A549 (cell line): Measurements from ENCODE around the gene RABGAP1L. TPM values are rescaled to one million over a fixed set of nuclear protein-coding genes. Genes with fewer than 3 reads are reported as not detected.
"Not testable (repeated sequence)": the region's sequence is repeated elsewhere in the genome, so short reads cannot be mapped to it uniquely, and the experiment has no call there.

Experiments used
- ATAC-seq, 2 experiments: fragments of 200-7000 bp in 1 of 2; fragments of >200 bp in 1 of 2; cut with Nextera tagmentation in 1 of 2; cut with Tn5 transposase in 1 of 2; 3 replicates each; pipeline versions ENCODE4 v1.8.0 to v1.9.1; 2018 to 2020; ENCODE audit warnings: mild to moderate bottlenecking in 1 of 2, moderate library complexity in 1 of 2
- CTCF ChIA-PET: fragments of 300-600 bp; sonication (Branson Sonifier 250); formaldehyde crosslinking; extraction: SDS; loops from one replicate; lab custom pipeline; 2021; ENCODE audit warnings: antibody characterized with exemption, inconsistent platforms; lab: Yijun Ruan, JAX
- POLR2A ChIA-PET: fragments of 350-600 bp; formaldehyde crosslinking; extraction: SDS; loops from one replicate; lab custom pipeline; 2021; ENCODE audit warnings: antibody characterized with exemption, inconsistent platforms; lab: Yijun Ruan, JAX
- DNase-seq, 2 experiments: peaks; one replicate each; pipeline versions ENCODE4 v3.0.0 to v3.0.0-alpha.2; 2011 to 2016; ENCODE audit warnings: low read depth in 1 of 2, low spot score in 1 of 2
- FAIRE-seq: peaks from 2 replicates; lab custom pipeline; 2011; peaks lifted over from hg19 to GRCh38; lab: Jason Lieb, UNC
- H3K27ac ChIP-seq, 2 experiments: fragments of >200 bp; sonication (Bioruptor Twin); formaldehyde crosslinking; 3 replicates each; pipeline ENCODE4 v1.5.1; 2016 to 2017
- H3K4me1 ChIP-seq: fragments of >200 bp; sonication (Bioruptor Twin); formaldehyde crosslinking; 3 replicates; pipeline ENCODE4 v1.6.1; 2016
- H3K4me2 ChIP-seq: fragments of >200 bp; sonication (Bioruptor Twin); formaldehyde crosslinking; 3 replicates; pipeline ENCODE4 v1.6.1; 2016
- H3K4me3 ChIP-seq: fragments of >200 bp; sonication (Bioruptor Twin); formaldehyde crosslinking; 3 replicates; pipeline ENCODE4 v1.5.1; 2016
- H3K9me3 ChIP-seq: fragments of >200 bp; sonication (Bioruptor Twin); formaldehyde crosslinking; 3 replicates; pipeline ENCODE4 v1.6.1; 2016
- CEBPB ChIP-seq, 2 experiments: fragments of >200 bp in 1 of 2; sonication (Bioruptor Twin) in 1 of 2; formaldehyde crosslinking in 1 of 2; IDR thresholded peaks; 2 replicates each; pipeline ENCODE4 v1.6.1; 2012 to 2016
- HDAC2 ChIP-seq: fragments of 200-600 bp; sonication (generic); IDR thresholded peaks from 2 replicates; pipeline ENCODE4 v1.6.1; 2016
- MYC ChIP-seq: IDR thresholded peaks from 2 replicates; pipeline ENCODE4 v1.6.1; 2012; ENCODE audit warnings: mild to moderate bottlenecking, inconsistent platforms, low read length, improper control_type of control experiment, borderline replicate concordance
- NR3C1 ChIP-seq: fragments of >200 bp; sonication (Bioruptor Twin); formaldehyde crosslinking; IDR thresholded peaks from 3 replicates; pipeline ENCODE4 v1.6.1; 2017
- PHF8 ChIP-seq: fragments of 200-600 bp; sonication (generic); IDR thresholded peaks from 2 replicates; pipeline ENCODE4 v1.6.1; 2016; ENCODE audit warnings: low read depth, mild to moderate bottlenecking, antibody characterized with exemption, moderate library complexity, borderline replicate concordance
- RAD21 ChIP-seq, 2 experiments: fragments of >200 bp in 1 of 2; sonication (Bioruptor Twin) in 1 of 2; formaldehyde crosslinking in 1 of 2; IDR thresholded peaks in 1 of 2; conservative IDR thresholded peaks in 1 of 2; 2 replicates in 1 of 2; 3 replicates in 1 of 2; pipeline ENCODE4 v1.6.1; 2012 to 2018; ENCODE audit warnings: inconsistent platforms in 1 of 2
- SMC3 ChIP-seq: fragments of >200 bp; sonication (Bioruptor Twin); formaldehyde crosslinking; IDR thresholded peaks from 3 replicates; pipeline ENCODE4 v1.6.1; 2018; ENCODE audit warnings: inconsistent platforms
- TFCP2L1 ChIP-seq: fragments of 250-450 bp; sonication (Bioruptor Pico); IDR thresholded peaks from 2 replicates; pipeline ENCODE4 v1.5.0; 2021; ENCODE audit warnings: mild to moderate bottlenecking
- ZFP36 ChIP-seq: fragments of 450-650 bp; IDR thresholded peaks from 2 replicates; pipeline ENCODE4 v1.6.1; 2014; ENCODE audit warnings: borderline replicate concordance; ENCODE audit not compliant: partially characterized antibody
- WGBS: methylation state at CpG from one replicate; pipeline ENCODE4 v1.1.6; 2017; ENCODE audit errors: missing lambda C conversion rate; 5-methylcytosine and 5-hydroxymethylcytosine counted together
- polyA plus RNA-seq, 4 experiments: library from polyadenylated mRNA; depleted of rRNA in 3 of 4; stranded (reverse); fragments of >200 nt; fragmentation: RNase III in 1 of 4; extraction: RNeasy Plus Mini Kit Qiagen cat#74134 plus additional on column Dnase treatment in 1 of 4; gene quantifications; 2 replicates in 3 of 4; 3 replicates in 1 of 4; pipeline ENCODE4 v1.2.3, GENCODE V29; 2011 to 2017
- TF ChIP-seq, protein P1 (sequence below): fragments of 200-600 bp; sonication (generic); IDR thresholded peaks from 2 replicates; pipeline ENCODE4 v1.6.1; 2016; ENCODE audit warnings: antibody characterized with exemption, mild to moderate bottlenecking, moderate library complexity
- TF ChIP-seq, protein P2 (sequence below): IDR thresholded peaks from 2 replicates; pipeline ENCODE4 v1.6.1; 2012
- TF ChIP-seq, protein P3 (sequence below): fragments of >200 bp; sonication (Bioruptor Twin); formaldehyde crosslinking; IDR thresholded peaks from 3 replicates; pipeline ENCODE4 v1.5.1; 2016
- TF ChIP-seq, protein P4 (sequence below): fragments of 250-450 bp; sonication (Bioruptor Pico); IDR thresholded peaks from 2 replicates; pipeline ENCODE4 v1.5.0; 2021; ENCODE audit warnings: mild to moderate bottlenecking, moderate library complexity, borderline replicate concordance

The RABGAP1L gene
- polyA plus RNA-seq, 2 of the 4 experiments (the other 2 are of a cell fraction) = 8.2 to 18.6 TPM

DNA sequence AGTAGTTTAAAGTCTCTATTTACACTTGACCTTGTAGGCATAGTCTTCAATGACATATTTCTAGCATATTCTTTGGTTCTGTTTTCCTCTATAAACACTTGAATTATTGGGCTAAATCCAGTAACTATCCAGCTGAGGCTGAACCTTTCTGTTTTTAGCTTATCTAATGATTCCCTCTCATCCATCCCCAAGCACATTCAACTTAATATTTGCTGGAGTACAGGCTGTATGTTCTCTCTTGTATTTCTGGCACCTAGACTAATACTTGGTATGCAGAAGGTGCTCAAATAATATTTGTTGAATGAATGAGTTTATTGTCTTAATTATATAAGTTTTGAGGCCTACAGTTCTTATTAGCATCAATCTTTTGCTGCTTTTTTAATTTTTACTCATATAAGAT is 88.7 kb downstream of the RABGAP1L start (continued):
- TF ChIP-seq, protein P1, sequence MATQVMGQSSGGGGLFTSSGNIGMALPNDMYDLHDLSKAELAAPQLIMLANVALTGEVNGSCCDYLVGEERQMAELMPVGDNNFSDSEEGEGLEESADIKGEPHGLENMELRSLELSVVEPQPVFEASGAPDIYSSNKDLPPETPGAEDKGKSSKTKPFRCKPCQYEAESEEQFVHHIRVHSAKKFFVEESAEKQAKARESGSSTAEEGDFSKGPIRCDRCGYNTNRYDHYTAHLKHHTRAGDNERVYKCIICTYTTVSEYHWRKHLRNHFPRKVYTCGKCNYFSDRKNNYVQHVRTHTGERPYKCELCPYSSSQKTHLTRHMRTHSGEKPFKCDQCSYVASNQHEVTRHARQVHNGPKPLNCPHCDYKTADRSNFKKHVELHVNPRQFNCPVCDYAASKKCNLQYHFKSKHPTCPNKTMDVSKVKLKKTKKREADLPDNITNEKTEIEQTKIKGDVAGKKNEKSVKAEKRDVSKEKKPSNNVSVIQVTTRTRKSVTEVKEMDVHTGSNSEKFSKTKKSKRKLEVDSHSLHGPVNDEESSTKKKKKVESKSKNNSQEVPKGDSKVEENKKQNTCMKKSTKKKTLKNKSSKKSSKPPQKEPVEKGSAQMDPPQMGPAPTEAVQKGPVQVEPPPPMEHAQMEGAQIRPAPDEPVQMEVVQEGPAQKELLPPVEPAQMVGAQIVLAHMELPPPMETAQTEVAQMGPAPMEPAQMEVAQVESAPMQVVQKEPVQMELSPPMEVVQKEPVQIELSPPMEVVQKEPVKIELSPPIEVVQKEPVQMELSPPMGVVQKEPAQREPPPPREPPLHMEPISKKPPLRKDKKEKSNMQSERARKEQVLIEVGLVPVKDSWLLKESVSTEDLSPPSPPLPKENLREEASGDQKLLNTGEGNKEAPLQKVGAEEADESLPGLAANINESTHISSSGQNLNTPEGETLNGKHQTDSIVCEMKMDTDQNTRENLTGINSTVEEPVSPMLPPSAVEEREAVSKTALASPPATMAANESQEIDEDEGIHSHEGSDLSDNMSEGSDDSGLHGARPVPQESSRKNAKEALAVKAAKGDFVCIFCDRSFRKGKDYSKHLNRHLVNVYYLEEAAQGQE = no peak
- TF ChIP-seq, protein P2, sequence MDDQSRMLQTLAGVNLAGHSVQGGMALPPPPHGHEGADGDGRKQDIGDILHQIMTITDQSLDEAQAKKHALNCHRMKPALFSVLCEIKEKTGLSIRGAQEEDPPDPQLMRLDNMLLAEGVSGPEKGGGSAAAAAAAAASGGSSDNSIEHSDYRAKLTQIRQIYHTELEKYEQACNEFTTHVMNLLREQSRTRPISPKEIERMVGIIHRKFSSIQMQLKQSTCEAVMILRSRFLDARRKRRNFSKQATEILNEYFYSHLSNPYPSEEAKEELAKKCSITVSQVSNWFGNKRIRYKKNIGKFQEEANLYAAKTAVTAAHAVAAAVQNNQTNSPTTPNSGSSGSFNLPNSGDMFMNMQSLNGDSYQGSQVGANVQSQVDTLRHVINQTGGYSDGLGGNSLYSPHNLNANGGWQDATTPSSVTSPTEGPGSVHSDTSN = no peak
- TF ChIP-seq MYC = no peak
- TF ChIP-seq TFCP2L1 (CRISPR knock-in tag) = no peak

DNA sequence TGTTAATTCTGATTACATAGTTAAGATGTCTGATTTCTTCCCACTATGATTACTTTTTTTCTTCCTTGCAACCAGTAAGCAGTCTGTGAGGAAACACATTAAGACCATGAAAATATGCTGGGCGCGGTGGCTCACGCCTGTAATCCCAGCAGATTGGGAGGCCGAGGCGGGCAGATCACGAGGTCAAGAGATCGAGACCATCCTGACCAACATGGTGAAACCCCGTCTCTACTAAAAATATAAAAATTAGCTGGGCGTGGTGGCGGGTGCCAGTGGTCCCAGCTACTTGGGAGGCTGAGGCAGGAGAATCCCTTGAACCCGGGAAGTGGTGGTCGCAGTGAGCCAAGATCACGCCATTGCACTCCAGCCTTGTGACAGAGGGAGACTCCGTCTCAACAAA is 97.1 kb downstream of the RABGAP1L start:
- CTCF ChIA-PET = interaction anchor here (0.6 to 1.6 kb wide), 4 partner anchors 235 to 488 kb away, joined by 3 to 6 read pairs (median 4); no protein-coding TSS in a partner anchor
- H3K27ac ChIP-seq, H3K4me3 ChIP-seq, H3K4me1 ChIP-seq, H3K4me2 ChIP-seq, FAIRE-seq, H3K9me3 ChIP-seq, DNase-seq, POLR2A ChIA-PET, ATAC-seq: not testable (repeated sequence)
- 90% methylated on average over 14 of the region's 14 CpGs for WGBS

DNA sequence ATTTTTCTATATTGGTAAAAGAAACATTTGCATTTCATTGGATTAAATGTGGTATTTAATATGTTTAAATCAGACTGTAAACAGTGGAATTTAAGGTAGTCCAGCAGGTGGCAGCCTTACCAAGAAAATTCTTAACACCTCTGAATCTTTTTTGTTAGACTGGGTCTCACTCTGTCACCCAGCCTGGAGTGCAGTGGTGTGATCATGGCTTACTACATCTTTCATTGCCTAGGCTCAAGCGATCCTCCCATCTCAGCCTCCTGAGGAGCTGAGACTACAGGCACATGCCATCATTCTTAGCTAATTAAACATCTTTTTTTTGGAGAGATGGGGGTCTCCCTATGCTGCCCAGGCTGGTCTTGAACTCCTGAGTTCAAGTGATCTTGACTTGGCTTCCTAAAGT is 98.8 kb downstream of the RABGAP1L start:
- POLR2A ChIA-PET = no interaction called here
- Histone ChIP-seq H3K4me3 (no peak overlapping the region), H3K27ac (no peak overlapping the region), H3K9me3 (no peaks in the 10 kb centered on the region), H3K4me1 (no peaks in the 10 kb centered on the region), H3K4me2 (no peak overlapping the region)
- peak; percentile 53 to 56 for DNase-seq
- TF ChIP-seq CEBPB (IDR thresholded peaks at IDR 0.05) = no peak
- TF ChIP-seq NR3C1 = no peak
- peak; percentile 67 to 70 for TF ChIP-seq RAD21 (conservative IDR thresholded peaks at IDR 0.05 in 1 of 2, IDR thresholded peaks at IDR 0.05 in 1 of 2)
- TF ChIP-seq, protein P3, sequence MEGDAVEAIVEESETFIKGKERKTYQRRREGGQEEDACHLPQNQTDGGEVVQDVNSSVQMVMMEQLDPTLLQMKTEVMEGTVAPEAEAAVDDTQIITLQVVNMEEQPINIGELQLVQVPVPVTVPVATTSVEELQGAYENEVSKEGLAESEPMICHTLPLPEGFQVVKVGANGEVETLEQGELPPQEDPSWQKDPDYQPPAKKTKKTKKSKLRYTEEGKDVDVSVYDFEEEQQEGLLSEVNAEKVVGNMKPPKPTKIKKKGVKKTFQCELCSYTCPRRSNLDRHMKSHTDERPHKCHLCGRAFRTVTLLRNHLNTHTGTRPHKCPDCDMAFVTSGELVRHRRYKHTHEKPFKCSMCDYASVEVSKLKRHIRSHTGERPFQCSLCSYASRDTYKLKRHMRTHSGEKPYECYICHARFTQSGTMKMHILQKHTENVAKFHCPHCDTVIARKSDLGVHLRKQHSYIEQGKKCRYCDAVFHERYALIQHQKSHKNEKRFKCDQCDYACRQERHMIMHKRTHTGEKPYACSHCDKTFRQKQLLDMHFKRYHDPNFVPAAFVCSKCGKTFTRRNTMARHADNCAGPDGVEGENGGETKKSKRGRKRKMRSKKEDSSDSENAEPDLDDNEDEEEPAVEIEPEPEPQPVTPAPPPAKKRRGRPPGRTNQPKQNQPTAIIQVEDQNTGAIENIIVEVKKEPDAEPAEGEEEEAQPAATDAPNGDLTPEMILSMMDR = peak; percentile 79
- no peak for TF ChIP-seq HDAC2
- TF ChIP-seq SMC3 = peak; percentile 62
- WGBS = 26% methylated on average over 1 of the region's 1 CpG
- CTCF ChIA-PET = interaction anchor here (0.6 to 1.8 kb wide), 10 partner anchors 22 to 741 kb away, joined by 3 to 9 read pairs (median 4); no protein-coding TSS in a partner anchor
- FAIRE-seq = peak; percentile 86
- ATAC-seq = peak; percentile 82 to 87

DNA sequence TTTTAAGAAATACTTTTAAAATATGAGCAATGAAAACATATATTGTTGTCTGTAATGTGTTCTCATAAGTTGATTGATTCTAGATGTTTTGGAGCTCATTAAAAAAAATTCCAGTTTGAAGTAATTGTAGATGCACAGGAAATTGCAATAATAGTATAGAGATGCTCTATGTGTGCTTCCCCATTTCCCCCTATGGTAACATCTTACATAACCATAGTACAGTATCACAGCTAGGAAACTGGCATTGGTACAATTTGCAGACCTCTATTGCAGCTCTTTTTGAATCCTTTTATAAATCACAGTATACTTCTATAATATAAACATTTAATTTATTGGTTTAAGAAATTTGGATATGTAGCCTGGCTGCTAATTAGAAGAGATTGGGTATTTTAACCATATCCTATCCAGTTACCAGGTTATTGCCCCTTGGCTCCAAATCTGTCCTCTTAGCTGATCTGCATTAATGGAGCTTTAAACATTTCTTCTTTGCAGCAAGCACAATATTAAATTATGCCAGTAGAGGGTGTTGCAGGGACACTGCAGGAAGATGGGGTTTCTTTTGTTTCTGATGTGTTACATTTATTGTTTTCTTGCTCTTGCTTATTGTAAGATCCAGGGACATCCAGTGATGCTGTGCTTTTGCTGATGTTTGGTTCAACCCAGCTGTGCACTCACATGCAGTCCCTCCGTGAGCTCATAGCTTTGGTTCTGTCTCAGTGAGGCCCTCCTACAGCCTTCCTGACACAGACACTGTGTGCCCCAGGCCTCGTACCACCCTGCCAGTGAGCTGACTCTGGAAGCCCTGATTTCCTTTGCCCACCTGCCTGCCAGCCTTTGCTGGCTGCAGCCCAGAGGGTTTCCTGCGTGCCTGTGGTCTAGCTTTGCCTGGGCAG is 103.3 kb downstream of the RABGAP1L start:
- H3K4me3 ChIP-seq = no peak overlapping the region
- FAIRE-seq = peak; percentile 36
- no peak for TF ChIP-seq PHF8
- peak; percentile 84 to 86 for TF ChIP-seq RAD21 (conservative IDR thresholded peaks at IDR 0.05 in 1 of 2, IDR thresholded peaks at IDR 0.05 in 1 of 2)
- TF ChIP-seq ZFP36 = no peak
- TF ChIP-seq, protein P4, sequence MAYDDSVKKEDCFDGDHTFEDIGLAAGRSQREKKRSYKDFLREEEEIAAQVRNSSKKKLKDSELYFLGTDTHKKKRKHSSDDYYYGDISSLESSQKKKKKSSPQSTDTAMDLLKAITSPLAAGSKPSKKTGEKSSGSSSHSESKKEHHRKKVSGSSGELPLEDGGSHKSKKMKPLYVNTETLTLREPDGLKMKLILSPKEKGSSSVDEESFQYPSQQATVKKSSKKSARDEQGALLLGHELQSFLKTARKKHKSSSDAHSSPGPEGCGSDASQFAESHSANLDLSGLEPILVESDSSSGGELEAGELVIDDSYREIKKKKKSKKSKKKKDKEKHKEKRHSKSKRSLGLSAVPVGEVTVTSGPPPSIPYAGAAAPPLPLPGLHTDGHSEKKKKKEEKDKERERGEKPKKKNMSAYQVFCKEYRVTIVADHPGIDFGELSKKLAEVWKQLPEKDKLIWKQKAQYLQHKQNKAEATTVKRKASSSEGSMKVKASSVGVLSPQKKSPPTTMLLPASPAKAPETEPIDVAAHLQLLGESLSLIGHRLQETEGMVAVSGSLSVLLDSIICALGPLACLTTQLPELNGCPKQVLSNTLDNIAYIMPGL (CRISPR knock-in tag) = no peak
- TF ChIP-seq SMC3 = peak; percentile 77
- no peak for TF ChIP-seq HDAC2
- TF ChIP-seq, protein P3 = peak; percentile 89
- TF ChIP-seq, all 56 proteins: peak for 3
- H3K9me3 ChIP-seq = no peaks in the 10 kb centered on the region
- ChIA-PET CTCF (interaction anchor here (0.5 to 2.6 kb wide), 44 partner anchors 9 to 1519 kb away, joined by 3 to 70 read pairs (median 4); no protein-coding TSS in a partner anchor), POLR2A (interaction anchor here (0.6 to 1.2 kb wide), 4 partner anchors 169 to 738 kb away, joined by 3 to 5 read pairs (median 4); partner anchors contain the start of gene CACYBP)
- H3K27ac ChIP-seq = no peak overlapping the region
- peak; percentile 84 to 90 for ATAC-seq
- 48% methylated on average over 3 of the region's 3 CpGs for WGBS
- H3K4me2 ChIP-seq = no peak overlapping the region
- H3K4me1 ChIP-seq = no peaks in the 10 kb centered on the region
- peak; percentile 50 to 53 for DNase-seq
